Forelimb muscle (tissue), 1 donor: ENCODE measurements around the gene DEPDC1. TPM values are rescaled to one million over a fixed set of nuclear protein-coding genes. Genes with fewer than 3 reads are reported as not detected.
"Not testable (repeated sequence)": the region's sequence is repeated elsewhere in the genome, so short reads cannot be mapped to it uniquely, and the experiment has no call there.

Experiments
- DNase-seq: peaks from one replicate; pipeline ENCODE4 v3.0.0-alpha.2; 2013; ENCODE audit warnings: low read depth
- polyA plus RNA-seq: library from polyadenylated mRNA; unstranded; fragments of 120-200 nt; gene quantifications from one replicate; pipeline ENCODE4 v1.2.1, GENCODE V29; 2013; ENCODE audit not compliant: insufficient read length

Gene DEPDC1
- 7.1 TPM for polyA plus RNA-seq

GRCh38 chr1:68496680-68497357 lies at the start of gene DEPDC1:
Gene DEPDC1 (minus strand): TSS chr1:68497082. CDS start chr1:68496999, 83 bp downstream.
- peak; percentile 83 for DNase-seq

- no peak for DNase-seq
Measured at GRCh38 chr1:68544651-68545050, 47.8 kb upstream of the DEPDC1 start.

- DNase-seq = no peak
Measured at GRCh38 chr1:68542586-68542985, 45.7 kb upstream of the DEPDC1 start.

- no peak for DNase-seq
Measured at GRCh38 chr1:68538941-68539340, 42.1 kb upstream of the DEPDC1 start.

DNA sequence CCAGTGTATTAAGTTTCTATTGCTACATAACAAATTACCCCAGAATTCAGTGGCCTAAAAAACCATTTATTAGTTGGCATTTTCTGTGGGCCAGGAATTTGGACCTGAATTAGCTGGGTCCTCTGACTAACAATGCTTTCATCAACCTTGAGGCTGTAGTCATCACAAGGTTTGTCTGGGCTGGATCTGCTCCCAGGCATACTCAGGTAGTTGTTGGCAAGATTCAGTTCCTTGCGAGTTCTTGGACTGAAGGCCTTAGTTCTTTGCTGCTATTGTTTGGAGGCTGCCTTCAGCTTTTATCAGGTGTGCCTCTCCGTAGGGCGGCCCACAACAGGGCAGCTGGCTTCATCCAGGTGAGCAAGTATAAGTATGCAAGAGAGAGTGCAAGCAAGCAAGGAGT lies 31.4 kb upstream of the DEPDC1 start:
- DNase-seq = no peak

DNA sequence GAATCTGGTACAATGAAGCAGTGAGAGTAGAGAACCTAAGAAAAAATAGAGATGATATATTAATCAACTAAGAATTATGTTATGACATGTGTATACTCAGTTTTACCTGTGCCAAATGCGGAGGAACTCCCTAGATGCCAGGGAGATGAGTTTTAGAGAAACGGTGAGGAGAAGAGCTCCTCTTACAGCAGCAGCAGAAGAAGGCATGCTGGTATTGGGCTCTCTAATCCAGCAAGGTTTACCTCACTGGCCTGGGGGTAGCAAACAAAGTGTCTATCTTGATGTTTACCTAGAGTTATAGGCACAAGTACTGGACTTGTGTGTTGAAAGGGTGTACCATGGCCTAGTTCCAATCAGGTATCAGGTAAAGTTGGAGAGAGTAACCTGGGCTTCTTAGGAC lies 28.9 kb upstream of the DEPDC1 start:
- DNase-seq = no peak

DNA sequence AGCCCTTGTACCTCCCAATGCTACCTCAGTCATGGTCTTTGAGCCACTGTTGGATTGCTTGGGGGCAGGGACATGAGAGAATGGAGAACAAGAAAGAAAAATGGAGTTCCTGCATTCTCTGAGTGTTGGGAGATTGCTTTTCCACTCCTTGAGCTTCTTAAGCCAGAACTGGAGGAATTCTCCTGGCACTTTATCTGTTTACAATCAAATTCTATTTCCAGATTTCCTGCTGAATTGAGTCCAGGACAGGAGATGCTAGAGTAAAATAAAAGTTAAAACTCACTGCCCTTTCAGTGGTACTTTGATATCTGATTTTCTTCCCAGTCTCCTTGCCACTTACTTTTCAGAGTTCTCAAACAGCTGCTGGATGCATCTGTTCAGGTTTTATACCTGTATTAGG lies 24.4 kb upstream of the DEPDC1 start:
- DNase-seq = no peak

DNA sequence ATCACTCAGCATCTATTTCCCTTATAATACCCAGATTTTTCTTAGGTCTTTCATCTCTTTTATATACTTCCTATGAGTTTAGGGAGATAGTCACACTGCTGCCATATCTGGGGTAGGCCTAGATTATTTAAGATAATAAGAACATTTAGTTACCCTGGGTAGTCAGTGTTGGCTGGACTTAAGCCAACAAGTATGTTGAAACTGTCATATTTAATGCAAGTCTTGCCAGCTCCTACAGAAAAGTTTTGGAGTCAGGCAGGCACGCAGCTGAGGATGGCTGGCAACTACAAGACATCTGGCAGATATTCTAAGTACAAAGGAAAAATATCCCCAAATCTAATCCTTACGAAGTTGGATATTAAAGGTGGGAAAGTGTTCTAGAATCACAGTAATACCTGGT lies 19.2 kb upstream of the DEPDC1 start:
- no peak for DNase-seq

DNA sequence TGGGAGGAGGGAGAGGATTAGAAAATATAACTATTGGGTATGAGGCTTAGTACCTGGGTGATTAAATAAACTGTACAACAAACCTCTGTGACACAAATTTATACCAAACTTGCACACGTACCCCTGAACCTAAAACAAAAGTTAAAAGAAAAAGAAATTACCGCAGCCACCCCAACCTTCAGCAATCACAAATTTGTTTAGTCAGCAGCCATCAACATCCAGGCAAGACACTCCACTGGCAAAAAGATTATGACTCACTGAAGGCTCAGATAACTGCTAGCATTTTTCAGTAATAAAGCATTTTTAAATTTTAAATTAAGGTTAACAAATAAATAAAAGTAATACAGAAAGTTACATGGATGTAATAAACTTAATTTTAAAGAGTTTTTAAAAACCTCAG lies 14.4 kb upstream of the DEPDC1 start:
- no peak for DNase-seq

DNA sequence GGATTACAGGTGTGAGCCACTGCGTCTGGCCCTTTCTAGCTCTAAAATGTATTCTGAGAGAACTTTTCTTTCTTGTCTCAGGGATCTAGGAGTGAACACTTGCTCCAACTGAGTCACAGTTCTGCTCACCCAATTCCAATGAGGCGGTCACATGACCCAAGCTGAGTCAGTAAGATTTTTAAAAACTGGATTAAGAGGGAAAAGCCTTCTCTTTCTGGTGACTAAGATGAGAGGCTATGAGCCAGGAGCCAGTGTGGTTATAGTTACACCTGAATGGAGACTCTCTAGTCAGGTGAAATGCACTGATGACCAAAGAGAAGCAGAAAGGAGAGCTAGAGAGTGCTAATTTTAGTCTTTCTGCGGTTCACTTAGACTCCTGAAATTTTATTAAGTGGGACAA lies 9.5 kb upstream of the DEPDC1 start:
- no peak for DNase-seq

GRCh38 chr1:68503085-68503484 lies 6.2 kb upstream of the DEPDC1 start:
- no peak for DNase-seq

GRCh38 chr1:68497358-68497698 lies 446 bp upstream of the DEPDC1 start:
- DNase-seq = no peak

DNA sequence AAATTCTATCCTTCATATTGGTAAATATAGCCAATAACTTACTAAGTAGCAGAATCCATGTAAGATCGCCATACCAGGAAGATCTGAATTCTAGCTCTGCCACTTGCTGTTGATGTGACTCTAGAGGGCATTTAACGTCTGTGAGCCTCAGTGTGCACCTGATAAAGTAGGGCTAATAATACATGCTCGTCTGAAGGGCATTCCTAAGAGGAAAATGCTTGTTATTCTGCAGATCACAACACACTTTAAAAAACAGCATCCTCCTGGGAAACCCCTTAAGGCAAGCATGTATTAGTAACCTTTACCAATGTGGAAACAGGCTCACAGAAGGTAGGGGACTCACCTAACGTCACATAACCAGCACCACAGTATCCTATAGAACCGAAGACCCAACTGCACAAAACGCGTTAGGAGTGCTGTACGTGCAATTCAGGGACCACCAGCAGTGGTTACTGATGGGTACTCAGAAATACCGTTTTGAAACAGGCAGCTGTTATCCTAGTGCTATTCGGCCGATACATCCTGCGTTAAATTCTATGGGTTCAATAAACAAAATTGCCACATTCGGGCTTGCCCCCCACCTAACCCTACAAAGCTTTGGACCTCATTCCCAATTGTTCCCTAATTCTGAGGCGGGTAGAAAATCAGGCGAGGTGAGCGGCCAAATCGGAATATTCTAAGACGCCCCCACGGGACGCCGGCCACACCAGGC lies 758 bp downstream of the DEPDC1 start:
- DNase-seq = no peak

- DNase-seq = no peak
Measured at GRCh38 chr1:68495532-68495931, 1.4 kb downstream of the DEPDC1 start.

DNA sequence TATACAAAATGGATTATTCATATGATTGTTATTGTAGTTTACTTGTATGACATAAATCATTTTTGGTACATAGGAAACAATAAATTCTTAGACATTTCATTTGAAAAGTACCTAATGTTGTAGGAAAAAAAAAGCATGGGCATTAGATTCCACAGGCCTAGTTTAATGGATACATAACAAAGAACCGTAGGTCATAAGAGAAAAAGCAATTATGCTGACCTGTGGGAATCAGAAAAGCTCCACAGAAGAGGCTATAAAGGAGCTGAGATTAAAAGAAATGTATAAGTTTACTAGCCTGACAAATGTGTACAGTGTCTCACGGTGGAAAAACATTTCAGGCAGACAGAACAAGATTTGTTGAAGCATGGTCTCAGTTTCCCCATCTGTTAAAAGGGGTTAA lies 3.7 kb downstream of the DEPDC1 start:
- no peak for DNase-seq

DNA sequence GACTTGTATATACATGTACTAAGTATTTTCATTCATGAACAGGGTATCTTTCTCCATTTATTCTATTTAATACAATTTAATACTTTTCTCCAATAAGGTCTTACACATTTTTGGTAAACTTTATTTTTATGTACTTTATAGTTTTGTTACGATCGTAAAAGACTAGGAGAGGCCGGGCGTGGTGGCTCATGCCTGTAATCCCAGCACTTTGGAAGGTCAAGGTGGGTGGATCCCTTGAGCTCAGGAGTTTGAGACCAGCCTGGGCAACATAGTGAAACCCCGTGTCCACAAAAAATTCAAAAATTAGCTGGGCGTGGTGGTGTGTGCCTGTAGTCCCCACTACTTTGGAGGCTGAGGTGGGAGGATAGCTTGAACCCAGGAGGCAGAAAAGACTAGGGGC lies 4.6 kb downstream of the DEPDC1 start:
- not testable (repeated sequence) for DNase-seq

GRCh38 chr1:68490046-68490651 lies 6.7 kb downstream of the DEPDC1 start:
- no peak for DNase-seq

- no peak for DNase-seq
Measured at GRCh38 chr1:68485431-68486022, 11.4 kb downstream of the DEPDC1 start.

DNA sequence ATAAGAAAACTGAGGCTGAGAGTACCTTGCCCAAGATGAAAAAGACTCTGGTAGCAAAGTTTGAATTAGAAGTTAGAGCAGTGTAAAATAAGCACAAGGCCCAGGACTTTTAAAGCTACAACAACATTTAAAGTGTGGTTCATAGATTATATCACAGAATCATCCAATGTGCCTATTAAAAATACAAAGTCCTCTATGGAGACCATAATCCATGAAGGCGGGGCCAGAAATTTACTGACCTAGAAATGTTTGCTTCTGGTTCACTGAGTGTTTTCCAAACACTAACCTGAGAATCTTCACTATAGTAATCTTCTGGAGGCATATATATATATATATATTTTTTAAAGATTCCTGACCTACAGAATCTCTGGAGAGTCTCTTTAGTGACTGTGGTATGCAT lies 12.3 kb downstream of the DEPDC1 start:
- no peak for DNase-seq

GRCh38 chr1:68481041-68481440 lies 15.8 kb downstream of the DEPDC1 start:
- DNase-seq = no peak

GRCh38 chr1:68479501-68479900 lies 17.4 kb downstream of the DEPDC1 start:
- DNase-seq = no peak

DNA sequence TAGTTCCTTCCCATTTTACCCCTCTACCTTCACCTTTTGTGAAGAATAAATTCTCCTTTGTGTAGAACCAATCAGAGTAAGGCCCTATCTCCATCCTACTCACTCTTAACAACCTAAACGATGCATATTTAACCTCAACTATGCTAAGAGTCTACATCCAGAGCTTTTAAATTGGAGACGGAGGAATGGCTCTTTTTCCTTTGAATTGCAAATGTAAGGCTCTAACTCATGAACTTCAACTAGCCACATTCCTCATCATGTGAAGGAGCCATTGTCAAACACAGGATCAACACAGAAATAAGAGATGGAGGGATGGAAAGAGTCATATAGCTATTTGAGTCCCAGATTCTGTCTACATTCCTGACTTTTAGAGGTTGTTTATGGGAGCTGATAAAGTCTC lies 18.2 kb downstream of the DEPDC1 start:
- DNase-seq = no peak

DNA sequence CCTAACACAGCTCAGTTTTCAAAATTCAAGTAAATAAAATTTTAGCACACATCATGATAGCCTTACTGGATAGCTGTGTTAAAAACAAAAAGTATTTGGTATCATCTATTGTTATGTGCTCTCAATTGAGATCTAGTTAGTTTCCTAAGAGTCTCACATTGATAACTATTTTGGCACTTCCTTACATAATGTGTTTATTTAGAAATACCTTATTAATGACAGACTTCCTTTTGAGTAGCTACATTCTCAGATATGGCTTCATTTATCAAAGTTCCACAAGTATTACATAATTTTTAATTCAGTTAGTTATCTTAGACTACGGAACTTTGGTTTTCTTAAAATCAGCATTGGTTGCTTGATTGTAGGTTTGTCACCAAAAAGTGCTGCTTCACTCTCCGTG lies 20.3 kb downstream of the DEPDC1 start:
- not testable (repeated sequence) for DNase-seq
